GM21737 (cell line): ENCODE results near the gene RUFY3.
"Not testable (repeated sequence)": the region's sequence is repeated elsewhere in the genome, so short reads cannot be mapped to it uniquely, and the experiment has no call there.

Source experiments
- ATAC-seq: cut with Tn5 transposase; IDR thresholded peaks from one replicate; pipeline ENCODE4 v1.9.1; 2021; ENCODE audit warnings: mild to moderate bottlenecking, moderate library complexity; ENCODE audit not compliant: unreplicated experiment

The RUFY3 gene

GRCh38 chr4:70769396-70769795 lies 47.6 kb downstream of the RUFY3 start:
- ATAC-seq, result not testable (repeated sequence)

GRCh38 chr4:70772929-70773555 lies 51.3 kb downstream of the RUFY3 start:
- peak; percentile 61 for ATAC-seq

- no peak for ATAC-seq
Observed at GRCh38 chr4:70778888-70779422, 57.2 kb downstream of the RUFY3 start.

GRCh38 chr4:70783096-70783495 lies 61.3 kb downstream of the RUFY3 start:
- no peak for ATAC-seq

- ATAC-seq, result no peak
Observed at GRCh38 chr4:70787496-70787895, 65.7 kb downstream of the RUFY3 start.

GRCh38 chr4:70788733-70789132 lies 67.0 kb downstream of the RUFY3 start:
- ATAC-seq, result no peak

DNA sequence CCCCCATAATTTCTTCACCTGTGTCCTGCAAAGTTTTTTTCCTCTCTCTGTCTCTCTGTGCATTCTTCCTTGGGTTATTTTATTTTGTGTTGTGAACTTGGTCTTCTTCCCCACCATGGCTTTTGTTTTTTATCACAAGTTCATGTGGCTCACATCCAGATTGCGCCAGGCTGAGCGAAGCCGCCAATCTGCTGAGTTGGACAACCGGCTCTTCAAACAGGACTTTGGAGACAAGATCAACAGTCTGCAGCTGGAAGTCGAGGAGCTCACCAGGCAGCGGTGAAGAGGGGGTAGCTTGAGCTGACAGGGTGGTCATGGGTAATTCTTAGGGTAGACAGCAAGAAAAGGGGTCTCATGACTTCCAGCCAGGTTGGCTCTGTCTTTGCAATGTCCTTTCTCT lies 71.9 kb downstream of the RUFY3 start:
- ATAC-seq, result no peak

DNA sequence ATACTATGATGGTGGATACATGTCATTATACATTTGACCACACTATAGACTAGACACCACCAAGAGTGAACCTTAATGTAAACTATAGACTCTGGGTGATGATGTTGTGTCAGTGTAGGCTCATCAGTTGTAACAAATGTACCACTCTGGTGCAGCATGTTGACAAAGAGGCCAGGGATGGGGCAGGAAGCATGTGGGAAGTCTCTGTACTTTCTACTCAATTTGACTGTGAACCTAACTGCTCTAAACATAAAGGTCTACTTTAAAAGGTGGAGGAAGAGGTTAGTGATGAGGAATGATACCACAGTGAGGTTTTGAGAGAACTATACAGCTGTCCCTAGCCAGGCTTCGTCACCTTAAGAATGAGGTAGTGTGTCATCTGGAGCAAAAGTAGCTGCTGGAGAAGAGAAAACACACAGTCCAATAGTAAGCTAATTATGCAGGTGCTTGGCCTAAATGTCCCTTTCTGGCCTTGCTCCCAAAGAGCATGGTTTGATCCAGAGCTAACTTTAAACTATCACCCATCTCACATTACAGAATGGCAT lies 79.6 kb downstream of the RUFY3 start:
- no peak for ATAC-seq

DNA sequence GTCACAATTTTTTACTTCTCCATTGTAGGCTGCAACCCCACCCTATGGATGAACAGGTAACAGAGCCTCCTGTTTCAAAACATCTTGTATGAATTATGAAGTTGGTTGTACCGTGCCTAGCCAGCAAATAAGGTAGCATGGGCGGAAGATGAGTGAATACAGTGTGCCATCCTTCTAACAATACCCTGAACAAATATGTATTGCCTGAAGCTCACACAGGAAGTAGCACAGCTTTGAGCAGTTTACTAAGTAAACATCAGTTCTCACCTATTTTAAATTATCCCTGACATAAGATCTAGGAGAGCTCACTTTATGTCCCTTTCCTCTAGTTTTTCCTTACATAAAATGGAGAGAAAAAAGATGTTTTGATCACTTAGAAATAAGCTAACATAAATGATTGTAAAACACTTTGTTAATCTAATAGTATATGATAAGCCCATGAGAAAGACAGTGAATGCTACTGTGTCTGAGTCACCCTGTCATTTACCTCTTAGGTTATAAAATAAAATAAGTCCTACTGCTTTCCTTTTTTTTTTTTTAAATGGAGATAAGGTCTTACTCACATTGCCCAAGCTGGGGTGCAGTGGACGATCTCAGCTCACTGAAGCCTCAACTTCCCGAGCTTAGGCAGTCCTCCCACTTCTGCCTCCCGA lies 81.3 kb downstream of the RUFY3 start:
- ATAC-seq, result no peak

- ATAC-seq, result no peak
Observed at GRCh38 chr4:70808151-70808550, 86.4 kb downstream of the RUFY3 start.

GRCh38 chr4:70815370-70815769 lies 93.6 kb downstream of the RUFY3 start:
- no peak for ATAC-seq

GRCh38 chr4:70816894-70817293 lies 95.1 kb downstream of the RUFY3 start:
- ATAC-seq, result no peak

DNA sequence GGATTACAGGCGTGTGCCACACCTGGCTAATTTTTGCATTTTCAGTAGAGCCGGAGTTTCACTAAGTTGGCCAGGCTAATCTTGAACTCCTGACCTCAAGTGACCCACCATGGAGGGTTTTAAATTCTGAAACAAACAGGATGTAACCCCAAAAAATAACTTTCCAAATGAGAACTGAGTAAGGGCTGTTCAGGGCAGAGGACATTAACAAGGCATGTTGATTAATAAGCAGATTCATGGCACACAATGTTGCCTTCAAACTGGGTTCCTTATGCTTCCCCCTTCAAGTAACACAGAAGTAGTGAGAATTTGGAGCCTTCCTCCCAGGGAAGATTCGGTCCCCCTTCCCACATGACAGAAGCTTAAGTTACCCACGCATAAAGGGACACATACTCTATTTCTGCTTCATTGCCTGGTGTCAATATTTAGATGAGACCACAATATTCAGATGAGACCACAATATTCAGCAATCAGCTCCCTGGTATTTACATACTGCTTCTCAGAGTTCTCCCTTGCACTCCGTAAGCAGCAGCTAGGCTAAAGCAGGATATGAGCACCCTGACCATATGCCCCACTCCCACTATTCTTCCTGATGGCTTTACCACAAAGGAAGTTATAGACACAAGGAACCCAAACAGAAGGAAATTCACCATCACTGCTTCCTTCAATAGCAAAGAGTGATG lies 96.5 kb downstream of the RUFY3 start:
- no peak for ATAC-seq

GRCh38 chr4:70818921-70819320 lies 97.2 kb downstream of the RUFY3 start:
- no peak for ATAC-seq

GRCh38 chr4:70829015-70829414 lies 107.3 kb downstream of the RUFY3 start:
- ATAC-seq, result no peak

- ATAC-seq, result no peak
Observed at GRCh38 chr4:70829492-70829891, 107.7 kb downstream of the RUFY3 start.

DNA sequence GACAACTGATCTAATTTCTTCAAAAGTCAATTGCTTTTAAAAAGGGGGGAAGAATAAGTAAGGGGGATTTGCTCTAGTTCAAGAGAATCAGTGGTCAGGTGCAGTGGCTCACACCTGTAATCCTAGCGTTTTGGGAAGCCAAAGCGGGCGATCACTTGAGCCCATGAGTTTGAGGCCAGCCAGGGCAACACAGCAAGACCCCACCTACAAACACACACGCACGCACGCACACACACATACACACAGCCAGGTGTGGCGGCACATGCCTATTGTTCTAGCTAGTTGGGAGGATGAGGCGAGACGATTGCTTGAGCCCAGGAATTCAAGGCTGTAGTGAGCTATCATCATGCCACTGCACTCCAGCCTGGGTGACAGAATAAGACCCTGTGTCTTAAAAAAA lies 108.3 kb downstream of the RUFY3 start:
- no peak for ATAC-seq

DNA sequence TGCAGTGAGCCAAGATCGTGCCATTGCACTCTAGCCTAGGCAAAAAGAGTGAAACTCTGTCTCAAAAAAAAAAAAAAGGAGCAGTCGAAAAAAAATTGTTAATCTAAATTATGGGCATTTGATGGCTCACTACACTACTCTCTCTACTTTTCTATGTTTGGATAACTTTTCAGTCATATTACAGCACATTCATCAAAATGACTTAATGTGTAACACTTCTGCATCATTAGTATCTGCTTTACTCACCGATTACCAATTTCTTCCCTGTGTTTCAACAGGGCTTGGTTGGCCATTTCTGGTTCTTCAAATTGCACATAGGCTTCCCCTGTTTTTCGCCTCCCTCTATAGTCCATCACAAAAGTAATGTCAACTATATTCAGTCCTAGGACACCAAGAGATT lies 109.5 kb downstream of the RUFY3 start:
- no peak for ATAC-seq

DNA sequence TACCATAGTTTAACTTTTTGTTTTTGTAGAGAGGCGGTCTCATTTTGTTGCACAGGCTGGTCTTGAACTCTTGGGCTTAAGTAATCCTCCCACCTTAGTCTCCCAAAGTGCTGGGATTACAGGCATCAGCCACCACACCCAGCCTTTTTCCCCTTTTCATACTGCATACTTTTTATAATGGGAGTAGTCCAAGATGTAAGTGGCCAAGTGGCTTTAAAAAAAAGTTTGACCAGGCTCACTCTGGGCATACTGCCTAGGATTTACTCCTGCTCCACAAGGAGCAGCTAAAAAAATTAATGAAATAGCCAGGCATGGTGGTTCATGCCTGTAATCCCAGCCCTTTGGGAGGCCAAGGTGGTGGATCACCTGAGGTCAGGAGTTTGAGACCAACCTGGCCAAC lies 111.9 kb downstream of the RUFY3 start:
- ATAC-seq, result no peak

DNA sequence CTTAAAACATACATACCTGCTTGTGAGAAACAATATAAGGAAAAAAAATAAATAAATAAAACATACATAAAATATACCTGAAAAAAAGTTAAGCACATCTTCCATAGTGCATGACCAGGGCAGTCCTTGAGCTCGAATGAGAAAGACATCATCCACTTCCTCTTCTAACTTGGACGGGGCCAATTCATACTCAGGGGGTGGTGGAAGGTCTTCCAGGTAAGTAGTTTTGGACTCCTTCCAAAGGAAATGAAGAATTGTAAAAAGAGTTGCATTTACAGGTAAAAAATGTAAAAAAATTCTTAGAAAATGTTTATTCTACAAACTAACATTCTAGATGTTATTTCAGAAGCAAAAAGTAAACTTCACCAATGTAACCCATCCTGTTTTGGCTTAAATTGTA lies 114.3 kb downstream of the RUFY3 start:
- no peak for ATAC-seq

GRCh38 chr4:70838204-70838603 lies 116.4 kb downstream of the RUFY3 start:
- ATAC-seq, result no peak
